H9 (cell line): ENCODE measurements around the gene MDK. TPM values are rescaled to one million over a fixed set of nuclear protein-coding genes. Genes with fewer than 3 reads are reported as not detected.
A peak's percentile ranks its signal among the peaks of the same experiment; 100 is the strongest.

Source experiments
- DNase-seq: peaks from one replicate; pipeline ENCODE4 v3.0.0-alpha.2; 2017
- H2AFZ ChIP-seq: one replicate; pipeline ENCODE4 v1.6.1; 2013; ENCODE audit warnings: mild to moderate bottlenecking, low read length, control low read depth, moderate library complexity
- H2AK5ac ChIP-seq: 2 replicates; pipeline ENCODE4 v1.6.1; 2013; ENCODE audit warnings: low read length, control low read depth, mixed read lengths; ENCODE audit not compliant: insufficient read length
- H2BK120ac ChIP-seq: one replicate; pipeline ENCODE4 v1.6.1; 2013; ENCODE audit warnings: low read depth, mild to moderate bottlenecking, low read length, control low read depth, inconsistent platforms; ENCODE audit not compliant: poor library complexity, severe bottlenecking
- H2BK12ac ChIP-seq: 2 replicates; pipeline ENCODE4 v1.6.1; 2013; ENCODE audit warnings: low read length, control low read depth, mixed read lengths, low read depth; ENCODE audit not compliant: insufficient read length
- H2BK15ac ChIP-seq: 2 replicates; pipeline ENCODE4 v1.6.1; 2013; ENCODE audit warnings: low read depth, low read length, control low read depth
- H2BK20ac ChIP-seq: one replicate; pipeline ENCODE4 v1.6.1; 2013; ENCODE audit warnings: low read depth, mild to moderate bottlenecking, low read length, control low read depth, inconsistent platforms; ENCODE audit not compliant: poor library complexity, severe bottlenecking
- H2BK5ac ChIP-seq: 2 replicates; pipeline ENCODE4 v1.6.1; 2013; ENCODE audit warnings: low read length, control low read depth, mixed read lengths; ENCODE audit not compliant: insufficient read length
- H3K14ac ChIP-seq: 2 replicates; pipeline ENCODE4 v1.6.1; 2013; ENCODE audit warnings: low read length, control low read depth; ENCODE audit not compliant: insufficient read depth
- H3K18ac ChIP-seq: 2 replicates; pipeline ENCODE4 v1.6.1; 2013; ENCODE audit warnings: low read depth, mild to moderate bottlenecking, mixed read lengths, low read length, control low read depth; ENCODE audit not compliant: insufficient read length
- H3K23ac ChIP-seq: 2 replicates; pipeline ENCODE4 v1.6.1; 2013; ENCODE audit warnings: low read length, control low read depth, mixed read lengths, low read depth; ENCODE audit not compliant: insufficient read length
- H3K23me2 ChIP-seq: 2 replicates; pipeline ENCODE4 v1.6.1; 2013; ENCODE audit warnings: low read depth, mild to moderate bottlenecking, mixed read lengths, low read length, control low read depth; ENCODE audit not compliant: insufficient read length, poor library complexity, severe bottlenecking
- H3K27ac ChIP-seq: 2 replicates; pipeline ENCODE4 v1.5.1; 2013; ENCODE audit warnings: low read length, control low read depth, mixed read lengths, low read depth; ENCODE audit not compliant: insufficient read length
- H3K27me3 ChIP-seq: 2 replicates; pipeline ENCODE4 v1.6.1; 2013; ENCODE audit warnings: low read length, control low read depth, inconsistent platforms; ENCODE audit not compliant: insufficient read depth
- H3K4ac ChIP-seq: 2 replicates; pipeline ENCODE4 v1.6.1; 2013; ENCODE audit warnings: low read depth, mild to moderate bottlenecking, control low read depth, inconsistent platforms, low read length, moderate library complexity
- H3K4me1 ChIP-seq: 2 replicates; pipeline ENCODE4 v1.6.1; 2013; ENCODE audit warnings: low read length, control low read depth, inconsistent platforms; ENCODE audit not compliant: insufficient read depth
- H3K4me2 ChIP-seq: 2 replicates; pipeline ENCODE4 v1.6.1; 2013; ENCODE audit warnings: low read length, control low read depth, mixed read lengths; ENCODE audit not compliant: insufficient read length, insufficient read depth
- H3K56ac ChIP-seq: 2 replicates; pipeline ENCODE4 v1.6.1; 2013; ENCODE audit warnings: low read depth, mild to moderate bottlenecking, mixed read lengths, low read length, control low read depth; ENCODE audit not compliant: insufficient read length
- H3K79me1 ChIP-seq: 2 replicates; pipeline ENCODE4 v1.6.1; 2013; ENCODE audit warnings: low read depth, mild to moderate bottlenecking, moderate library complexity, low read length, control low read depth, inconsistent platforms; ENCODE audit not compliant: insufficient read depth, poor library complexity, severe bottlenecking
- H3K79me2 ChIP-seq: 2 replicates; pipeline ENCODE4 v1.6.1; 2013; ENCODE audit warnings: low read length, control low read depth, inconsistent platforms; ENCODE audit not compliant: insufficient read depth
- H3K9ac ChIP-seq: 2 replicates; pipeline ENCODE4 v1.6.1; 2013; ENCODE audit warnings: low read length, control low read depth, mixed read lengths; ENCODE audit not compliant: insufficient read length; ENCODE audit errors: extremely low read depth
- H3K9me3 ChIP-seq: one replicate; pipeline ENCODE4 v1.6.1; 2013; ENCODE audit warnings: low read depth, low read length, inconsistent platforms; ENCODE audit not compliant: control insufficient read depth
- H3T11ph ChIP-seq: one replicate; pipeline ENCODE4 v1.6.1; 2013; ENCODE audit warnings: mild to moderate bottlenecking, low read length, control low read depth, inconsistent platforms
- H4K20me1 ChIP-seq: one replicate; pipeline ENCODE4 v1.6.1; 2013; ENCODE audit not compliant: control insufficient read depth, insufficient read length, insufficient read depth
- H4K5ac ChIP-seq: 2 replicates; pipeline ENCODE4 v1.6.1; 2013; ENCODE audit warnings: low read depth, mild to moderate bottlenecking, mixed read lengths, low read length, control low read depth; ENCODE audit not compliant: insufficient read length
- H4K8ac ChIP-seq: replicated peaks from 2 replicates; pipeline ENCODE4 v1.6.1; 2013; ENCODE audit warnings: low read length, control low read depth, mixed read lengths, low read depth; ENCODE audit not compliant: insufficient read length
- H4K91ac ChIP-seq: 2 replicates; pipeline ENCODE4 v1.6.1; 2013; ENCODE audit warnings: low read depth, mild to moderate bottlenecking, moderate library complexity, mixed read lengths, low read length, control low read depth; ENCODE audit not compliant: insufficient read length
- H3K27ac Mint-ChIP-seq, 3 experiments: 2 replicates in 2 of 3; 3 replicates in 1 of 3; pipeline ENCODE4 v1.8.0; 2020 to 2021; ENCODE audit warnings: mixed read lengths in 3 of 3, mild to moderate bottlenecking in 1 of 3, moderate library complexity in 1 of 3
- H3K27me3 Mint-ChIP-seq: 2 replicates; pipeline ENCODE4 v1.8.0; 2021; ENCODE audit warnings: low read depth, mild to moderate bottlenecking, moderate library complexity, mixed read lengths
- H3K36me3 Mint-ChIP-seq, 3 experiments: 2 replicates in 2 of 3; 3 replicates in 1 of 3; pipeline ENCODE4 v1.8.0; 2020 to 2021; ENCODE audit warnings: low read depth in 3 of 3, mixed read lengths in 3 of 3; ENCODE audit not compliant: insufficient read depth in 1 of 3
- H3K4me1 Mint-ChIP-seq, 2 experiments: 2 replicates each; pipeline ENCODE4 v1.8.0; 2020; ENCODE audit warnings: mixed read lengths in 2 of 2
- H3K4me3 Mint-ChIP-seq, 2 experiments: 2 replicates in 1 of 2; 3 replicates in 1 of 2; pipeline ENCODE4 v1.8.0; 2020 to 2021; ENCODE audit warnings: mild to moderate bottlenecking in 2 of 2, mixed read lengths in 2 of 2, moderate library complexity in 1 of 2
- H3K9me3 Mint-ChIP-seq, 2 experiments: 2 replicates in 1 of 2; 3 replicates in 1 of 2; pipeline ENCODE4 v1.8.0; 2020; ENCODE audit warnings: mild to moderate bottlenecking in 2 of 2, mixed read lengths in 2 of 2, moderate library complexity in 1 of 2
- CTCF ChIP-seq: fragments of 200-600 bp; sonication (generic); conservative IDR thresholded peaks from 3 replicates; pipeline ENCODE4 v1.8.0; 2021; ENCODE audit warnings: antibody characterized with exemption, mild to moderate bottlenecking
- WGBS: extraction: QIAGEN DNeasy Blood & Tissue Kit; methylation state at CpG from one replicate; pipeline ENCODE4 v1.1.7; 2013; ENCODE audit warnings: missing lambda C conversion rate, low lambda C conversion rate, mixed read lengths; ENCODE audit not compliant: insufficient read length; ENCODE audit errors: extremely low coverage; 5-methylcytosine and 5-hydroxymethylcytosine counted together
- long read RNA-seq: library from polyadenylated mRNA; unstranded; transcript quantifications from one replicate; pipeline ENCODE4 v2.0.0, GENCODE V29; 2020
- total RNA-seq: library from RNA; stranded (reverse); gene quantifications from 2 replicates; pipeline ENCODE4 v1.2.1, GENCODE V29; 2021

MDK gene
- total RNA-seq: 392 and 407 TPM in 2 replicates
- long read RNA-seq, transcript MDK-205 (5 exons, 1,166 nt): minor isoform, 15 of 235 reads
- long read RNA-seq, transcript MDK-203 (5 exons, 828 nt): major isoform, 183 of 235 reads
- long read RNA-seq, transcript MDK-206 (4 exons, 1,026 nt): minor isoform, 13 of 235 reads
- long read RNA-seq, partial matches to known transcripts: 10 of 235 reads
- long read RNA-seq, other reads (novel, unspliced or antisense): 12 of 235 reads

- Histone ChIP-seq H4K91ac (no peak within 1 kb of the TSS), H4K5ac (no peak within 1 kb of the TSS), H3K9ac (peak within 1 kb of the TSS; percentile 61), H2BK120ac (peak within 1 kb of the TSS; percentile 63), H2BK5ac (no peak within 1 kb of the TSS), H2BK12ac (peak within 1 kb of the TSS; percentile 51), H3K79me1 (no peaks in the 10 kb centered on the region), H3K79me2 (no peaks in the 10 kb centered on the region), H3K4me1 (peaks cover 4% of the 10 kb centered on the region; the same call in 1 of the 2 replicates), H2AK5ac (no peak within 1 kb of the TSS), H3K18ac (peak within 1 kb of the TSS; percentile 91), H3K4ac (0 out of 2 replicates have a peak within 1 kb of the TSS, but pooled peaks have one; percentile 5), H4K8ac (no peak within 1 kb of the TSS), H3K23me2 (peaks cover 8% of the 10 kb centered on the region), H3K4me2 (peak within 1 kb of the TSS; percentile 73), H4K20me1 (no peaks in the 10 kb centered on the region), H2AFZ (no peak within 1 kb of the TSS), H3K27me3 (no peaks in the 10 kb centered on the region), H3K23ac (no peak within 1 kb of the TSS), H2BK20ac (no peak within 1 kb of the TSS), H2BK15ac (no peak within 1 kb of the TSS; the same call in 1 of the 2 replicates), H3K9me3 (no peaks in the 10 kb centered on the region), H3T11ph (no peak within 1 kb of the TSS), H3K27ac (no peak within 1 kb of the TSS), H3K14ac (peak within 1 kb of the TSS; percentile 88), H3K56ac (no peak within 1 kb of the TSS)
- Mint-ChIP-seq H3K27ac (peak within 1 kb of the TSS; percentile 59 to 95 (median 82); a peak in 5 of 7 replicates), H3K4me3 (peak within 1 kb of the TSS; percentile 79 to 86), H3K27me3 (peaks cover 15% of the 10 kb centered on the region), H3K4me1 (peaks cover 6 to 24% of the 10 kb centered on the region in 2 experiments), H3K9me3 (no peaks in the 10 kb centered on the region), H3K36me3 (peaks cover 14 to 28% (median 27%) of the 10 kb centered on the region in 3 experiments)
- no peak for TF ChIP-seq CTCF
- WGBS: no CpG with 5 or more reads among the region's 96 CpGs
- DNase-seq: peak; percentile 73
Measured at GRCh38 chr11:46381048-46381818, at the start of gene MDK. Gene MDK, plus strand, starts transcription at chr11:46381669. Its CDS starts 389 bp downstream, at chr11:46382058.
